ENCODE data around the gene ARHGAP45. TPM values are rescaled to one million over a fixed set of nuclear protein-coding genes. Genes with fewer than 3 reads are reported as not detected.

ARHGAP45 gene
- total and polyA plus RNA-seq, 3 donors from 2014 or later = 14.1 to 31.7 (median 20.7) TPM

DNA sequence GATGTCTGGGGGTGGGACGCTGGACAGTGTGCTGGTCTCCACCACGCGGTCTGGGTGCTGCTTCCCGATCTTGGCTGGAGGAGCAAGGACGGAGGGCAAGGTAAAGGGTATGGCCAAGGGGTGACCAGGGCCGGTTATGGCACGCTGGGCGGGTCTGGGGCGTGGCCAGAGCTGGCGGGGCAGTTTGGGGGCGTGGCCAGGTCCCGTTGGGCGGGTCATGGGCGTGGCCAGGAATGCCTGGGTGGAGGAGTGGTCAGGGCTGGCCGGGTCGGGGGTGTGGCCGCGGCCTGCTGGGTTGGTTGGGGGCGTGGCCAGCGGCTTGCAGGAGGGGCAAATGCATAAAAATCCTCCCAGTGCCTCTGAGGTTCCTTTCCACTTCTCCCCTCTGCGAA is 56.0 kb downstream of the ARHGAP45 start:
- no peaks in the 10 kb centered on the region for H3K4me1 ChIP-seq
- no peak overlapping the region for H3K27ac ChIP-seq
- TF ChIP-seq POLR2A (IDR thresholded peaks at IDR 0.05) (no peak), CTCF (IDR thresholded peaks at IDR 0.05) (no peak)
- no peak overlapping the region for H3K4me3 ChIP-seq
- no peaks in the 10 kb centered on the region for H3K27me3 ChIP-seq
- H3K36me3 ChIP-seq (ENCODE audit: low read depth, missing control alignments) = peaks cover 4% of the 10 kb centered on the region
- peak; percentile 44 for DNase-seq
- 68 to 76% methylated on average over 17 to 20 of the region's 21 CpGs for WGBS, 2 donors
- no peaks in the 10 kb centered on the region for H3K9me3 ChIP-seq
- intact Hi-C loops (cut with DNase I; ENCODE audit: low total_unique reads) = no loop called here

- 89 to 95% methylated on average over 4 to 20 of the region's 20 CpGs for WGBS, 2 donors
- Histone ChIP-seq H3K36me3 (ENCODE audit: low read depth, missing control alignments) (peaks cover 4% of the 10 kb centered on the region), H3K27me3 (no peaks in the 10 kb centered on the region), H3K4me3 (no peak overlapping the region), H3K4me1 (no peaks in the 10 kb centered on the region), H3K27ac (no peak overlapping the region), H3K9me3 (no peaks in the 10 kb centered on the region)
- intact Hi-C loops (cut with DNase I; ENCODE audit: low total_unique reads) = no loop called here
- TF ChIP-seq CTCF (IDR thresholded peaks at IDR 0.05) (no peak), POLR2A (IDR thresholded peaks at IDR 0.05) (no peak)
- DNase-seq = no peak
Measured at GRCh38 chr19:1123381-1123780, 56.4 kb downstream of the ARHGAP45 start.

GRCh38 chr19:1123885-1124677 is 57.1 kb downstream of the ARHGAP45 start:
- Histone ChIP-seq H3K27me3 (no peaks in the 10 kb centered on the region), H3K4me1 (no peaks in the 10 kb centered on the region), H3K27ac (no peak overlapping the region), H3K36me3 (ENCODE audit: low read depth, missing control alignments) (peaks cover 4% of the 10 kb centered on the region), H3K4me3 (no peak overlapping the region), H3K9me3 (no peaks in the 10 kb centered on the region)
- no peak for DNase-seq
- TF ChIP-seq CTCF (IDR thresholded peaks at IDR 0.05) (no peak), POLR2A (IDR thresholded peaks at IDR 0.05) (no peak)
- 84 to 89% methylated on average over 5 to 22 of the region's 23 CpGs for WGBS, 2 donors
- intact Hi-C loops (cut with DNase I; ENCODE audit: low total_unique reads) = no loop called here

GRCh38 chr19:1125601-1126467 is 58.9 kb downstream of the ARHGAP45 start:
- 94% methylated on average over 33 of the region's 33 CpGs for WGBS, 2 donors
- no peak for DNase-seq
- H3K9me3 ChIP-seq = no peaks in the 10 kb centered on the region
- no peak for TF ChIP-seq POLR2A (IDR thresholded peaks at IDR 0.05)
- TF ChIP-seq CTCF (IDR thresholded peaks at IDR 0.05) = no peak
- peaks cover 4% of the 10 kb centered on the region for H3K4me1 ChIP-seq
- H3K4me3 ChIP-seq = no peak overlapping the region
- no peaks in the 10 kb centered on the region for H3K27me3 ChIP-seq
- peaks cover 4% of the 10 kb centered on the region for H3K36me3 ChIP-seq (ENCODE audit: low read depth, missing control alignments)
- intact Hi-C loops (cut with DNase I; ENCODE audit: low total_unique reads) = no loop called here
- H3K27ac ChIP-seq = no peak overlapping the region

Measured in testis (tissue), 3 donors.